Parathyroid adenoma (tissue), 2 donors: ENCODE measurements around the gene PTPN3.

ENCODE experiments used
- H2AFZ ChIP-seq: fragments of 300-600 bp; sonication (generic); one replicate; pipeline ENCODE4 v1.7.0; 2017; ENCODE audit warnings: antibody characterized with exemption, mild to moderate bottlenecking
- H3K27ac ChIP-seq: fragments of 300-600 bp; sonication (generic); one replicate; pipeline ENCODE4 v1.7.0; 2017
- H3K27me3 ChIP-seq: fragments of 300-600 bp; sonication (generic); one replicate; pipeline ENCODE4 v1.7.0; 2017; ENCODE audit warnings: low read length; ENCODE audit not compliant: control insufficient read depth, insufficient read depth
- H3K36me3 ChIP-seq: fragments of 300-600 bp; sonication (generic); one replicate; pipeline ENCODE4 v1.7.0; 2017; ENCODE audit warnings: low read length; ENCODE audit not compliant: control insufficient read depth, insufficient read depth
- H3K4me1 ChIP-seq: fragments of 300-600 bp; sonication (generic); one replicate; pipeline ENCODE4 v1.7.0; 2017; ENCODE audit warnings: control low read depth
- H3K4me2 ChIP-seq: fragments of 300-600 bp; sonication (generic); one replicate; pipeline ENCODE4 v1.7.0; 2017; ENCODE audit warnings: low read length
- H3K4me3 ChIP-seq: fragments of 300-600 bp; sonication (generic); one replicate; pipeline ENCODE4 v1.7.0; 2017; ENCODE audit warnings: low read depth, low read length
- H3K79me2 ChIP-seq: fragments of 300-600 bp; sonication (generic); one replicate; pipeline ENCODE4 v1.7.0; 2017; ENCODE audit warnings: control low read depth
- H3K9ac ChIP-seq: fragments of 300-600 bp; sonication (generic); one replicate; pipeline ENCODE4 v1.7.0; 2017; ENCODE audit warnings: mild to moderate bottlenecking
- H3K9me3 ChIP-seq: fragments of 300-600 bp; sonication (generic); one replicate; pipeline ENCODE4 v1.7.0; 2017; ENCODE audit warnings: low read length; ENCODE audit not compliant: control insufficient read depth
- TF ChIP-seq, protein P1 (sequence below): fragments of 300-600 bp; sonication (generic); IDR thresholded peaks from one replicate; pipeline ENCODE4 v1.7.0; 2017; ENCODE audit warnings: antibody characterized with exemption, mild to moderate bottlenecking
- donor health status: primary hyperparathyroidism.

The PTPN3 gene

DNA sequence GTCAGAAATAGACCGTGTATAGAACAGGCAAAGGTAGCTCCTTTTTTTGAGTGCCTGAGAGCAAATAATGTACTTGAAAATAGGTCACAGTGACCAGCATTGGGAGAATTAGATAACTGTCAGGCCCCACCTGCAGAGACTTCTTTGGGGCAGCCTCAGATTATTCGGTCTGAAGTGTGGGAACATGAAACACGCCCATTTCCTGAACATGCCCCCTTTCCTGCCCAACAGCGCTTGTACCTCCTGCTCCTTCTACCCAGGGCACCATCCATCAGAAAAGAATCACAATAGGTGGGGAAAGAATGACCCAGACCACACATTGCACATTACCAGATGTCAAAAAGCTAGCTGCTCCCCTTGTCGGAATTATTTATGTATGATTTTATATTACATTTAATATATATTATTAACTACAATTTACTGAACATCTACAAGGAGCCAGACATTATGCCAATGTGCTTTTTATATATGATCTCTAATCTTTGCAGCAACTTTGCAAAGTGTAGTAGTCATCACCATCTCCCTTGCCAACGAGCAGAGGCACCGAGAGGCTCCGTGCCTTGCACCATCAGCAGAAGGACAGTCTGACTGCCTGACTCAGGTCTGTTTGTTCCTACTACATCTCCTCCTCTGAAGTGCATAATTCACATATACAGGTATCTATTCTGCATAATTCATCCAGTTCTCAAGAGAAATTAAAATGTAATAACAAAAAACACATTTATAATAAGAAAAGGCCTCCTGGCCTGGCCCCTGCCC is 39.5 kb downstream of the PTPN3 start:
- no peaks in the 10 kb centered on the region for H3K4me1 ChIP-seq

DNA sequence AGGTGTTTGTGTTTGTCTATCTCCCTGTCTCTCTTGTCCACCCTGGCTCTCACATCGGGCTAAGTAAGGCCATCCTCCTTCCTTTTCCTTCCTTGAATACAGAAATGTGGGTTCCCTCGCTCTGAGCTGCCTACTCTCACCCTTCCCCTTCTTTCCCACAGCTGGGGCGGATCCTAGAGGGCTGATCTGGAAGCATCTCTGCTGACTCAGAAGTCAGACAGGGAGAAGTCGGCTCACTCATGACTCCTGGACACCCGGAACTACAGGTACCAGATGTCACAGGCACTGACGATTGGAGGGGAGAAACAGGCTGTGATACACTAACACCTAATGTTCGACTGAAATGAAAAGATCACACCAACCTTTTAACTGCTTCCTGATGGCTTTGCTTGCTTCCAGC is 41.3 kb downstream of the PTPN3 start:
- TF ChIP-seq, protein P1, sequence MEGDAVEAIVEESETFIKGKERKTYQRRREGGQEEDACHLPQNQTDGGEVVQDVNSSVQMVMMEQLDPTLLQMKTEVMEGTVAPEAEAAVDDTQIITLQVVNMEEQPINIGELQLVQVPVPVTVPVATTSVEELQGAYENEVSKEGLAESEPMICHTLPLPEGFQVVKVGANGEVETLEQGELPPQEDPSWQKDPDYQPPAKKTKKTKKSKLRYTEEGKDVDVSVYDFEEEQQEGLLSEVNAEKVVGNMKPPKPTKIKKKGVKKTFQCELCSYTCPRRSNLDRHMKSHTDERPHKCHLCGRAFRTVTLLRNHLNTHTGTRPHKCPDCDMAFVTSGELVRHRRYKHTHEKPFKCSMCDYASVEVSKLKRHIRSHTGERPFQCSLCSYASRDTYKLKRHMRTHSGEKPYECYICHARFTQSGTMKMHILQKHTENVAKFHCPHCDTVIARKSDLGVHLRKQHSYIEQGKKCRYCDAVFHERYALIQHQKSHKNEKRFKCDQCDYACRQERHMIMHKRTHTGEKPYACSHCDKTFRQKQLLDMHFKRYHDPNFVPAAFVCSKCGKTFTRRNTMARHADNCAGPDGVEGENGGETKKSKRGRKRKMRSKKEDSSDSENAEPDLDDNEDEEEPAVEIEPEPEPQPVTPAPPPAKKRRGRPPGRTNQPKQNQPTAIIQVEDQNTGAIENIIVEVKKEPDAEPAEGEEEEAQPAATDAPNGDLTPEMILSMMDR, result no peak
- Histone ChIP-seq H3K27ac (no peak overlapping the region), H3K79me2 (no peaks in the 10 kb centered on the region), H2AFZ (no peak overlapping the region), H3K9ac (no peak overlapping the region), H3K36me3 (no peaks in the 10 kb centered on the region), H3K4me1 (no peaks in the 10 kb centered on the region), H3K27me3 (no peaks in the 10 kb centered on the region), H3K9me3 (no peaks in the 10 kb centered on the region), H3K4me3 (no peak overlapping the region), H3K4me2 (no peak overlapping the region)

More for the DNA sequence above, 39.5 kb downstream of the PTPN3 start:
- TF ChIP-seq, protein P1, result no peak
- H3K9ac ChIP-seq, result no peak overlapping the region
- H3K27ac ChIP-seq, result no peak overlapping the region
- no peaks in the 10 kb centered on the region for H3K27me3 ChIP-seq
- H3K4me2 ChIP-seq, result no peak overlapping the region
- no peak overlapping the region for H3K4me3 ChIP-seq
- H3K36me3 ChIP-seq, result no peaks in the 10 kb centered on the region
- no peak overlapping the region for H2AFZ ChIP-seq
- no peaks in the 10 kb centered on the region for H3K9me3 ChIP-seq
- H3K79me2 ChIP-seq, result no peaks in the 10 kb centered on the region

DNA sequence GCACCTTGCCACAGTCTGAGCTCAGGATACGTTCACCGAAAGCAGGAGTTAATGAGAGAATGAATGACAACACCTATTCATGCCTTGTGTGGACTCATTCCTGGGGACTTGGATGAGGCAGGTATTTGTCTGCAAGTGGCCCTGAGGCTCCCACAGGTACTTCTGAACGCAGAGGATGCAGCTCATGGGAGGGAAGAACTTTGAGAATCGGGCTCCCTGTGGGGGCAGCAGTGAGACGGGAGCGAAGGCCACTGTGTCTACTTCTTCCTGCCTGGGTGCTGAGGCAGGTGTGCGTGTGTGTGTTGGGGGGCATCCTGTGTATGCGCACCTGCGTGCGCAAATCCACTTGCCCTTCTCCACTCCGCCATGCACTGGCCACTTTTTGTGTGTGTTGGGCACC is 42.2 kb downstream of the PTPN3 start:
- Histone ChIP-seq H3K4me1 (no peaks in the 10 kb centered on the region), H3K79me2 (no peaks in the 10 kb centered on the region), H2AFZ (no peak overlapping the region), H3K36me3 (no peaks in the 10 kb centered on the region), H3K27me3 (no peaks in the 10 kb centered on the region), H3K9ac (no peak overlapping the region), H3K4me3 (no peak overlapping the region), H3K4me2 (no peak overlapping the region), H3K27ac (no peak overlapping the region), H3K9me3 (no peaks in the 10 kb centered on the region)
- TF ChIP-seq, protein P1, result no peak

DNA sequence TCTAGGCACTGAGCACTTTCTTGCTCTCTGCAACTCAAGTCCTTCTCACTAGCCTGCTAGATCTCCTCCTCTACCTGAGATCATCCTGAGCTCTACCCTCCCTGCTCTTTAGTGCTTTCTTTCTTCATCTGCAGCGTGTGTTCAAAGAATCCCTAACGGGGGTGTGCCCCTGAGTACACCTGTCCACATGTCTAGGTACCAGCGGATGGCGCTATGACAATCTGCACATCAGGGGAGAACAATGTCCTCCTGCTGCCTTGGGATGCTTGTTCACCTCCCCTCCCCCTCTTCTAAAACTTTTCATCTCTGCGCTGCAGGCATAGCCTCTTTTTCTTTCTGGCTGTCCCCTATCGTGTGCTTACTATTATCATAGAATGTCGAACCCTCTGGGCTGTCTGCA is 42.7 kb downstream of the PTPN3 start:
- H3K79me2 ChIP-seq, result no peaks in the 10 kb centered on the region
- H3K9ac ChIP-seq, result no peak overlapping the region
- no peak overlapping the region for H3K4me2 ChIP-seq
- no peaks in the 10 kb centered on the region for H3K36me3 ChIP-seq
- TF ChIP-seq, protein P1, result no peak
- H3K9me3 ChIP-seq, result no peaks in the 10 kb centered on the region
- no peak overlapping the region for H3K27ac ChIP-seq
- H3K27me3 ChIP-seq, result no peaks in the 10 kb centered on the region
- H3K4me1 ChIP-seq, result no peaks in the 10 kb centered on the region
- no peak overlapping the region for H3K4me3 ChIP-seq
- no peak overlapping the region for H2AFZ ChIP-seq

DNA sequence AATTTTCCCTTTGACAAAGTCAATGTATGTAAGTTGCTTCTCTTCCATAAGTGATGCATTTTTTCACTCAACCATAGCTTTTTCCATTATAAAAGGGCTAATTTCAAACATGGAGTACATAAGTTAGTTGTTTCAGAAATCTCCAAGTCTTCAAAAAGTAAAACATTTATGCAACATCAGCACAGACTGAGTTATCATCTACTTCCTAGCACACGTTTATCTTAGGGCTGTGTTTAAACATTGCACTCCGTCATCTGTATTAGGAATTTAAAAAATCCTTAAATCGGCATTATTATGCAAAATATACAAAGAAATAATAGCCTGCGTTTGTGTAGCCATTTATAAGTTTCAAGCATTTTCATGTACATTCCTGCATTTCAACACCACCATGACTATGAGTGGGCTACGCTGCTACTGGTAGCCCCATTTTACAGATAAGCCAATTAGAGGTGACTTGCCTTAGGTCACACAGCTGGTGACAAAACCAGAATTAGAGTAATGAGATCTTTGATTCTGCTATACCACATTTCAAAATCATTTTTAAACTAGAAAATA is 43.4 kb downstream of the PTPN3 start:
- no peak overlapping the region for H2AFZ ChIP-seq
- H3K79me2 ChIP-seq, result no peaks in the 10 kb centered on the region
- no peaks in the 10 kb centered on the region for H3K27me3 ChIP-seq
- no peaks in the 10 kb centered on the region for H3K9me3 ChIP-seq
- H3K27ac ChIP-seq, result no peak overlapping the region
- TF ChIP-seq, protein P1, result no peak
- H3K9ac ChIP-seq, result no peak overlapping the region
- H3K4me3 ChIP-seq, result no peak overlapping the region
- H3K4me2 ChIP-seq, result no peak overlapping the region
- no peaks in the 10 kb centered on the region for H3K36me3 ChIP-seq
- H3K4me1 ChIP-seq, result no peaks in the 10 kb centered on the region
